SK-N-MC (cell line): ENCODE measurements around the gene SLC9A3.

Experiments used
- DNase-seq: peaks from one replicate; pipeline ENCODE4 v3.0.0-alpha.2; 2011; ENCODE audit warnings: low read depth, low spot score
- H3K27ac ChIP-seq: fragments of 200-600 bp; sonication (generic); 2 replicates; pipeline ENCODE4 v1.5.1; 2016; ENCODE audit warnings: mixed run types
- H3K36me3 ChIP-seq: fragments of 200-600 bp; sonication (generic); 2 replicates; pipeline ENCODE4 v1.6.1; 2017; ENCODE audit warnings: antibody characterized with exemption, low read length, mixed read lengths; ENCODE audit not compliant: insufficient read depth
- H3K4me3 ChIP-seq: fragments of 200-600 bp; sonication (generic); 2 replicates; pipeline ENCODE4 v1.5.1; 2016
- H3K9ac ChIP-seq: fragments of 200-600 bp; sonication (generic); 2 replicates; pipeline ENCODE4 v1.8.0; 2017; ENCODE audit warnings: mixed run types, mixed read lengths; ENCODE audit not compliant: insufficient read length
- H3K9me3 ChIP-seq: fragments of 200-600 bp; sonication (generic); 2 replicates; pipeline ENCODE4 v1.6.1; 2017; ENCODE audit warnings: low read depth, mild to moderate bottlenecking, antibody characterized with exemption, low read length, moderate library complexity, mixed read lengths
- EZH2 ChIP-seq: fragments of 200-600 bp; sonication (generic); IDR thresholded peaks from one replicate; pipeline ENCODE4 v1.6.1; 2017; ENCODE audit warnings: antibody characterized with exemption
- FOXP2 ChIP-seq: optimal IDR thresholded peaks from 2 replicates; pipeline ENCODE3; 2011; ENCODE audit warnings: mild to moderate bottlenecking, moderate library complexity; ENCODE audit not compliant: insufficient read depth; ENCODE audit errors: extremely low read length, control extremely low read depth
- POLR2AphosphoS5 ChIP-seq: IDR thresholded peaks from 2 replicates; pipeline ENCODE4 v1.6.1; 2012; ENCODE audit warnings: mild to moderate bottlenecking, low read depth, low read length, borderline replicate concordance

Gene SLC9A3

DNA sequence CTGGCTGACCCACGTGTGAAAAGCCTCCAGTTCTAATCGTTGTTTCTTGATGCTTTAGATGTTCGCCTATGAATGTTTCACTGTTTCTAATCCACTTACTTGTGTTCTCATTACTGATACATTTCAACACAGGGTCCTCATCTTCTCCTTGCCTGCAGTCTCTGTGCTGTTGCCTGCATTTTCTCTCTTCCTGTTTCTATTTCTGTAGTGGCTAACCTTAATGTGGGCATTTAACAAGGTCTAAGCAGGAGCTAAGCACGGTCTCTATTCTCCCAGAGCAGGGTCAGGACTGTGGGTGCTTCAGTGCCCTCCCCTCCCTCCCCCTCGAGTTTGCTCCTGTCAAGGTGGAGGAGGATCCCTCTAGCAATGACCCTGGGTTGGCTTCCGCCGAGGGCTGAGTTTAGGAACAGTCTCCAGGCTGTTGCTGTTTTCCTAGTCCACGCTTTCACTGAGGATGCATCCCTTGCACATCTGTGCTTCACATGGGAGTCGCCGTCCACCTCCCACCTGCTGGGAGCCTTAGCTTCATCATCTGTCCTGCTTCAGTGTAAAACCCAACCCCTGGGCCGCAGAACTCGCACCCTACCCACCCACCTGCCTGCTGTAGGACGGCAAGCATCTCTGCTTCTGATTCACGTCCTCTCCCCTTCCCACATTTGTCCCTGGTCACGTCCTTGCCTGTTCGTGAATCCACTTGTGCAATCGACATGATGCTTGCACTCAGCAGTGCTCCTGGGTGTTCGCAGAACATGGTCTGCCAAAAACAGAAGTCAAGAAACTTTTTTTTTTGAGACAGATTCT, 83.6 kb downstream of the SLC9A3 start:
- Histone ChIP-seq H3K4me3 (no peak overlapping the region), H3K36me3 (no peaks in the 10 kb centered on the region), H3K27ac (no peak overlapping the region), H3K9me3 (no peaks in the 10 kb centered on the region), H3K9ac (no peak overlapping the region)
- TF ChIP-seq POLR2AphosphoS5: no peak; the same call in 1 of the 2 replicates
- TF ChIP-seq FOXP2: no peak
- no peak for TF ChIP-seq EZH2
- DNase-seq: no peak

DNA sequence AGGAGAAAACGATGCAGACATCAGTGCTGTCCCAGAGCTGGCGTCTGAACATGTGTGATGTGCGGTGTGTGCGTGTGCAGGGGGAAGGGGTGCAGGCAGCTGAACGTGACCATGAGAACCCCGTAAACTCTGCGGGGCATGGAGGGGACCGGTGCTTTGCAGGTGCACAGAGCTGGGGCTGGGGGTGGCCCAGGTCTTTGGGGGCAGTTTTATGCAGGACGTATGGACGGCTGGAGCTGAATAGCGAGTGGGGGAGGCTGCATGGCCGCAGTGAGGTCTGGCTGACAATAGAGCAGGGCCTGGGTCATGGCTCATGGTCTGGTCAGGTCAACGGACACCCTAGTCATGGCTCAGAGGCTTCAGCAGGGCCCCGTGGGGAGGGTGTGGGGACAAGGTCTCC, 84.6 kb downstream of the SLC9A3 start:
- Histone ChIP-seq H3K9ac (no peak overlapping the region), H3K4me3 (no peak overlapping the region), H3K9me3 (no peaks in the 10 kb centered on the region), H3K27ac (no peak overlapping the region), H3K36me3 (no peaks in the 10 kb centered on the region)
- DNase-seq: no peak
- no peak for TF ChIP-seq FOXP2
- TF ChIP-seq POLR2AphosphoS5: peak; percentile 17; the same call in 1 of the 2 replicates

DNA sequence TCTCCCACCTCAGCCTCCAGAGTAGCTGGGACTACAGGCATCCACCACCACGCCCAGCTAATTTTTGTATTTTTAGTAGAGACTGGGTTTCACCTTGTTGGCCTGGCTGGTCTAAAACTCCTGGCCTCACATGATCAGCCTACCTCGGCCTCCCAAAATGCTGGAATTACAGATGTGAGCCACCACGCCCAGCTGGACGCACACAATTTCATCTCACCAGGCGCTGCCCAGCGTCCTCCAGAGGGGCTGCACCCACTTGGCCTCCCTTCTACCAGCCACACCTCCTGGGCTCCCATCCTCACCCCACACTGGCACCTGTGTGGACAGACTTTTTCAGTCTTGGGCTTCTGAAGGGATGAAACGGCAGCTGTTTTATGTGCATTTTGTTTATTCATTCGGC, 85.1 kb downstream of the SLC9A3 start:
- Histone ChIP-seq H3K27ac (no peak overlapping the region), H3K9ac (no peak overlapping the region), H3K9me3 (no peaks in the 10 kb centered on the region), H3K4me3 (no peak overlapping the region), H3K36me3 (no peaks in the 10 kb centered on the region)
- no peak for DNase-seq
- TF ChIP-seq FOXP2 (no peak), EZH2 (no peak), POLR2AphosphoS5 (no peak)

- Histone ChIP-seq H3K4me3 (no peak overlapping the region), H3K27ac (peak overlapping the region; percentile 30; the same call in 1 of the 2 replicates), H3K36me3 (no peaks in the 10 kb centered on the region), H3K9me3 (no peaks in the 10 kb centered on the region), H3K9ac (no peak overlapping the region)
- TF ChIP-seq POLR2AphosphoS5 (no peak), EZH2 (no peak), FOXP2 (no peak)
- DNase-seq: no peak
These were observed 85.7 kb downstream of the SLC9A3 start for GRCh38 chr5:438481-438981.

DNA sequence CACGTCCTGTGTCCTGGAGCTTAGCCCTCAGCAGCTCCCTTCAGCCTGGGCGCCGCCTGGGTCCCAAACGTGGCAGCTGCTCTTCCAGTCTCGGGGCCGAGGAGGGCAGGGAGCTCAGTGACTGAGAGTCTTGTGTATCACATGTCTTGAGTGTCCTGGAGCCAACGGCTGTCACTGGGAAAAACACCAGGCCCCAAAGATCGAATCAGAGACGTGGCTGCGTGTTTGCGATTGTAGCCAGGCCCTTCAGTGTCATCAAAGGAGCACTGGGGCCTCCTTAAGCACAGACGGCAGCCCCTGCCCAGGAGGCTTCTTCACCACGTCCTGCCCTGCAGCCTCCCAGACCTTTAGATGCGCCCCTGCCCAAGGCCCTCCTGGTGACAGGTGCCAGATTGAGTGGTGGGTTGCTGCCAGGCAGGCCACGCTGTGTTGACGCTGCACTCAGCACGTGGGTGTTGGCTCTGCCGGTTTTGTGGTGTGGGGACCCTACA, 86.9 kb downstream of the SLC9A3 start:
- Histone ChIP-seq H3K9ac (no peak overlapping the region), H3K27ac (peak overlapping the region; percentile 30; the same call in 1 of the 2 replicates), H3K4me3 (no peak overlapping the region), H3K36me3 (0 out of 2 replicates have a peak, but pooled peaks cover under 1% of the 10 kb centered on the region), H3K9me3 (no peaks in the 10 kb centered on the region)
- no peak for TF ChIP-seq POLR2AphosphoS5
- TF ChIP-seq FOXP2: no peak
- no peak for TF ChIP-seq EZH2
- DNase-seq: no peak

DNA sequence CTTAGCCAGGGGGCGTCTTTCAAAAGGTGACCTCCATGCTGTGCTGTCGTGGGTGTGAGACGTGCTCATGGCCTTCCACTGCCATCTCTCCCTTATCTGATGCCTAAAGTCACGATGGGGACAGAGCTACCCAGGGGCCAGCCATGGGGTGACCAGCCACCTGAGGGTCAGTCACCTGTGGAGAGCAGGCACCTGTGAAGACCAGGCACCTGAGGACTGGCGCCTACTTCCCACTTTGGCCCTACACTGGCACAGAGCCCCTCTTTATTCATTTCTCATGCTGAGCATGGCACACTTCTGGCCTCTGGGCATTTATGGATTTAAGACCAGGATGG, 87.6 kb downstream of the SLC9A3 start:
- Histone ChIP-seq H3K36me3 (0 out of 2 replicates have a peak, but pooled peaks cover 6% of the 10 kb centered on the region), H3K27ac (no peak overlapping the region), H3K9me3 (no peaks in the 10 kb centered on the region), H3K9ac (no peak overlapping the region), H3K4me3 (no peak overlapping the region)
- DNase-seq: no peak
- no peak for TF ChIP-seq EZH2
- TF ChIP-seq POLR2AphosphoS5: no peak
- TF ChIP-seq FOXP2: no peak

DNA sequence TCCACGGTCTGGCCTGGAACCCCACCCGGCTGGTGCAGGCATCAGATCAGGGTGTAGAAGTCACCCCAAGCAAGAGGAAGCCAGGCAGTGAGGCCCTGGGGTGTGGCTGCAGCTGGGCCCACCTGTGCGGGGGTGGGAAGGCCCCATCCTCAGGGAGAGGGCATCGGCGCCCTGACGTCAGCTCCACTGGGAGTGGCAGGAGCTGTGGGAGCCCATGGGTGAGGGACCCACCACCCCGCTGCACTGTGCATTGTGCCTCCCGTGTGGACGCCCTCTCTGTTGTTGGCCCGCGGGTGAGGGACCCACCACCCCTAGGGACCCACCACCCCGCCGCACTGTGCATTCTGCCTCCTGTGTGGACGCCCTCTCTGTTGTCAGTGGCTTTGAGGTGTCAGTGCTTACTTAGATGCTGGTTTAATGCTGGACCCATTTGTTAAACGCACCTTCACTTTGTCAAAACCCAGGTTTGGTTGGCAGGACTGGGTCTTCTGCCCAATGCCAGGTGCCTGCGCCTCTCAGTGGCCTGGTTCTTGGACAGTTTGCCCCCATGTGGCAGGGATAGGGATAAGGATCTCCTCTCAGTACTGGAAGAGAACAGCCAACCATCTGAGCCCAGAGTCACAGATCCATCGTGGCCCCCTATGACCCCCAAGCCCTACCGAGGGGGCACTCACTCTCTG, 88.1 kb downstream of the SLC9A3 start:
- Histone ChIP-seq H3K9ac (no peak overlapping the region), H3K4me3 (no peak overlapping the region), H3K9me3 (no peaks in the 10 kb centered on the region), H3K36me3 (peaks cover 6% of the 10 kb centered on the region; the same call in 1 of the 2 replicates), H3K27ac (no peak overlapping the region)
- no peak for TF ChIP-seq FOXP2
- TF ChIP-seq POLR2AphosphoS5: 0 out of 2 replicates have a peak, but pooled peaks have one; percentile 2
- no peak for DNase-seq

DNA sequence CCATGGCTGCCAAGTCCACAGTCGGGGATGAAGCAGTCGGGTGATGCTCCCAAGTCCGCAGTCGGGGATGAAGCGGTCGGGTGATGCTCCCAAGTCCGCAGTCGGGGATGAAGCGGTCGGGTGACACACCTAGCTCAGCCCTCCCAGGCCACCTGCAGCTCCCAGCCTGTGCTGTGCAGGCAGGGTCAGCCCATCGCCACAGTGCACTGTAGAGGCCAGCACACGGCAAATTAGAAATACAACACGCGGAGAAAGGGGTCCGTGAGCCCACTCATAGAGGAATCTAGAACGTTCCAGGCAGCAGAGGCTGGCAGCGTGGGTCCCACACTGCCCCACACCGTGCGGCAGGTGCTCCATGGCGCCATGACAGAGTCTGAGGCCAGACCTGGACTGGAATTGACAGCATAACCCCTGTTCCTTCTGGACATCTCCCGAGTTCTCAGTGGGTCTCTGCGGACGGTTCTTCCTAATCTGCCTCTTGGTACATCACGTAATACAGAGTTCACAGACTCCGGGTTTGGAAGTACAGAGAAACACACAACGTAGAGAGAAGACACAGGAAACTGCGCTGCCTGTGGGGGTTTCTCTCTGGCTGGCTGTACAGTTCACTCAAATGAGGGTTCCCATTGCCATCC, 89.0 kb downstream of the SLC9A3 start:
- Histone ChIP-seq H3K9me3 (no peaks in the 10 kb centered on the region), H3K27ac (no peak overlapping the region), H3K4me3 (no peak overlapping the region), H3K36me3 (peaks cover 10% of the 10 kb centered on the region; the same call in 1 of the 2 replicates), H3K9ac (no peak overlapping the region)
- TF ChIP-seq FOXP2: no peak
- no peak for TF ChIP-seq EZH2
- TF ChIP-seq POLR2AphosphoS5: no peak
- DNase-seq: no peak
